Upper lobe of left lung (tissue), 6 donors: Measurements from ENCODE around the gene SMIM10L1. TPM values are rescaled to one million over a fixed set of nuclear protein-coding genes. Genes with fewer than 3 reads are reported as not detected.

Experiments
- ATAC-seq, 2 donors: fragments of 200-7000 bp; cut with Tn5 transposase; one replicate each; pipeline ENCODE4 v1.9.1; 2022; ENCODE audit warnings: mild to moderate bottlenecking in 2 of 2, moderate library complexity in 2 of 2; ENCODE audit not compliant: low FRiP score in 2 of 2
- DNase-seq, 2 donors: peaks; one replicate each; pipeline ENCODE4 v3.0.0-alpha.2; 2019 to 2020
- H3K27ac ChIP-seq, 4 donors: fragments of 200-600 bp; sonication (generic); one replicate each; pipeline ENCODE4 v1.5.1; 2016 to 2019
- H3K27me3 ChIP-seq, 4 donors: fragments of 200-600 bp; sonication (generic); one replicate each; pipeline ENCODE4 v1.5.1; 2017 to 2019
- H3K36me3 ChIP-seq, 4 donors: fragments of 200-600 bp; sonication (generic); one replicate each; pipeline ENCODE4 v1.5.1; 2016 to 2019
- H3K4me1 ChIP-seq, 4 donors: fragments of 200-600 bp; sonication (generic); one replicate each; pipeline ENCODE4 v1.5.1; 2018 to 2019
- H3K4me3 ChIP-seq, 4 donors: fragments of 200-600 bp; sonication (generic); one replicate each; pipeline ENCODE4 v1.5.1; 2017 to 2019; ENCODE audit warnings: mild to moderate bottlenecking in 2 of 4, moderate library complexity in 1 of 4
- H3K9me3 ChIP-seq, 4 donors: fragments of 200-600 bp; sonication (generic); one replicate each; pipeline ENCODE4 v1.5.1; 2018 to 2019
- EP300 ChIP-seq, 4 donors: sonication (generic); formaldehyde crosslinking; IDR thresholded peaks; one replicate each; pipeline ENCODE4 v1.5.1; 2017; ENCODE audit warnings: antibody characterized with exemption in 4 of 4, control low read depth in 2 of 4
- POLR2A ChIP-seq, 4 donors: fragments of 450-650 bp; IDR thresholded peaks; one replicate each; pipeline ENCODE4 v1.5.1; 2016 to 2017; ENCODE audit warnings: antibody characterized with exemption in 4 of 4, mild to moderate bottlenecking in 2 of 4
- POLR2AphosphoS5 ChIP-seq, 2 donors: sonication (generic); formaldehyde crosslinking; IDR thresholded peaks; one replicate each; pipeline ENCODE4 v1.5.1; 2017; ENCODE audit warnings: antibody characterized with exemption in 2 of 2
- WGBS, 2 donors: methylation state at CpG; one replicate each; pipeline ENCODE4 v1.1.5; 2017 to 2018; 5-methylcytosine and 5-hydroxymethylcytosine counted together
- total RNA-seq, 6 donors: library from RNA; depleted of rRNA in 4 of 6; stranded (reverse); fragments of >200 nt in 4 of 6; gene quantifications; one replicate each; pipeline versions ENCODE4 v1.1.0 to v1.2.1, GENCODE V29; 2016 to 2021
- TF ChIP-seq, protein P1 (sequence below), 6 experiments: fragments of 450-650 bp in 4 of 6; fragments of 200-600 bp in 2 of 6; sonication (generic) in 2 of 6; IDR thresholded peaks; one replicate each; pipeline ENCODE4 v1.5.1; 2016 to 2019; ENCODE audit warnings: antibody characterized with exemption in 6 of 6
- donor health status: DM: no; HTN: no; CAD: no; lungs with moderate emphysema.
- donor health status: DM: no; HTN: yes; CAD: no; lungs with severe emphysema.

The SMIM10L1 gene
- total RNA-seq, 6 donors from 2014 or later: 1.3 to 9.2 (median 8.1) TPM

DNA sequence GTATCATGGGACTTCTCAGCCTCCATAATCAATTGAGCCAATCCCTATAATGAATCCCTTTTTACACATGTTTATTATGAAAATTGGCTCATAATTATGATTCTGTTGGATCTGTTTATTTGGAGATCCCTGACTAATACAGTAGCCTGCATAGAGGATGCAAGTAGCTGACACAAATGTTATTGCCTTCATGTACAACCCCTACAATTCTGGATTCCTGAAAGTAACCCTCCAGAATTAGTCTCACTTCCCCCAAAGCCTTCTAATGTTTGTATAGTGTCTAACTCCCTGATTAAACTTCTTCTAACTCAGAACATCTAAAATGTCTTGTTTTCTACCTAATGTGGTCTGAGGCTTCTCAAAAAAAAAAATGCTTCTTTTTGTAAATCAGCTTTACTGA, 6.6 kb upstream of the SMIM10L1 start:
- no peak for DNase-seq
- H3K27ac ChIP-seq: no peak overlapping the region
- peaks cover 8 to 9% (median 8%) of the 10 kb centered on the region in 4 donors for H3K4me1 ChIP-seq
- H3K9me3 ChIP-seq: no peaks in the 10 kb centered on the region
- TF ChIP-seq POLR2A (IDR thresholded peaks at IDR 0.05) (no peak), EP300 (IDR thresholded peaks at IDR 0.05) (no peak), POLR2AphosphoS5 (IDR thresholded peaks at IDR 0.05) (no peak)
- TF ChIP-seq, protein P1, sequence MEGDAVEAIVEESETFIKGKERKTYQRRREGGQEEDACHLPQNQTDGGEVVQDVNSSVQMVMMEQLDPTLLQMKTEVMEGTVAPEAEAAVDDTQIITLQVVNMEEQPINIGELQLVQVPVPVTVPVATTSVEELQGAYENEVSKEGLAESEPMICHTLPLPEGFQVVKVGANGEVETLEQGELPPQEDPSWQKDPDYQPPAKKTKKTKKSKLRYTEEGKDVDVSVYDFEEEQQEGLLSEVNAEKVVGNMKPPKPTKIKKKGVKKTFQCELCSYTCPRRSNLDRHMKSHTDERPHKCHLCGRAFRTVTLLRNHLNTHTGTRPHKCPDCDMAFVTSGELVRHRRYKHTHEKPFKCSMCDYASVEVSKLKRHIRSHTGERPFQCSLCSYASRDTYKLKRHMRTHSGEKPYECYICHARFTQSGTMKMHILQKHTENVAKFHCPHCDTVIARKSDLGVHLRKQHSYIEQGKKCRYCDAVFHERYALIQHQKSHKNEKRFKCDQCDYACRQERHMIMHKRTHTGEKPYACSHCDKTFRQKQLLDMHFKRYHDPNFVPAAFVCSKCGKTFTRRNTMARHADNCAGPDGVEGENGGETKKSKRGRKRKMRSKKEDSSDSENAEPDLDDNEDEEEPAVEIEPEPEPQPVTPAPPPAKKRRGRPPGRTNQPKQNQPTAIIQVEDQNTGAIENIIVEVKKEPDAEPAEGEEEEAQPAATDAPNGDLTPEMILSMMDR (IDR thresholded peaks at IDR 0.05): no peak
- no peaks in the 10 kb centered on the region for H3K27me3 ChIP-seq
- ATAC-seq: no peak
- peaks cover 0 to 7% (median 0%) of the 10 kb centered on the region in 4 donors for H3K36me3 ChIP-seq
- H3K4me3 ChIP-seq: no peak overlapping the region

DNA sequence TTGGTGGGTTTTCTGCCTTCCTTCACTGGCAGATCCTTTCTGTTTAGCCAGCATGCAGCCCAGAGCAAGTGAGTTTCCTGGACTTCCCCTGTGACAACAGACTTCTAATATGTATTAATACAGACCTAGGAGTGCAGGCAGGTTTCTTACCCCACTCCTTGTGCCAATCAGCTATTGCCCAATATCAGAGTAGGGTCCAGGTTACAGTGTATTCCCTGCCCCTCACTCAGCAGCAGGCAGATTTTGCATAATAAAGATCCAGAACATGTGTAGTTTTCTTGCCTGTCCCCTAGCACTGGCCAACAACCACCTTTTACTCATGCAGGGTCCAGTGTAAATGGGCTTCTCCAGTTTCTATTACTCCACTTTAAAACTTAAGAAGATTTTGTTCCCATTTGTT, 4.7 kb upstream of the SMIM10L1 start:
- H3K27me3 ChIP-seq: no peaks in the 10 kb centered on the region
- peaks cover 0 to 7% (median 0%) of the 10 kb centered on the region in 4 donors for H3K36me3 ChIP-seq
- no peak overlapping the region for H3K4me3 ChIP-seq
- peaks cover 15 to 26% (median 20%) of the 10 kb centered on the region in 4 donors for H3K4me1 ChIP-seq
- no peak overlapping the region for H3K27ac ChIP-seq
- H3K9me3 ChIP-seq: no peaks in the 10 kb centered on the region
- DNase-seq: no peak
- no peak for TF ChIP-seq POLR2AphosphoS5 (IDR thresholded peaks at IDR 0.05)
- no peak for TF ChIP-seq POLR2A (IDR thresholded peaks at IDR 0.05)
- TF ChIP-seq, protein P1 (IDR thresholded peaks at IDR 0.05): no peak
- no peak for TF ChIP-seq EP300 (IDR thresholded peaks at IDR 0.05)
- no peak for ATAC-seq

DNA sequence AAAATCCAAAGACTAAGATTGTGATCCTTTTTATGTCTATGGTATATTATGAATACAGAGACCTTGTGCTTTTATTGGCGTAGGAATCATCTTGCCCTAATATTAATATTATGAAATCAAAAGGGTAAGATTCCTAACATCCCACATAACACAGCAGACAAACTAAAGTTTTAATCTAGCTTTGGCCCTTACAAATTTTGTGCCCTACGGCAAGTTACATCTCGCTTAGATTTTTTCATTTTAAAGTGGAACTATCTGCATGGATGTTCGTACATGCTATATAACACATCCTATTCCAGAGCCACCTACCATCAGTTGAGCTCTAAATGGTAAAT, 217 bp upstream of the SMIM10L1 start:
- peak overlapping the region; percentile 66 to 89 (median 84) for H3K4me3 ChIP-seq
- no peak for ATAC-seq
- H3K36me3 ChIP-seq: peaks cover 0 to 5% (median 0%) of the 10 kb centered on the region in 4 donors
- no peaks in the 10 kb centered on the region for H3K27me3 ChIP-seq
- 2% methylated on average over 4 of the region's 4 CpGs for WGBS, 2 donors
- no peak for DNase-seq
- H3K27ac ChIP-seq: peak overlapping the region; percentile 94 to 99 (median 97)
- no peaks in the 10 kb centered on the region for H3K9me3 ChIP-seq
- H3K4me1 ChIP-seq: peaks cover 23 to 35% (median 31%) of the 10 kb centered on the region in 4 donors
- TF ChIP-seq, protein P1 (IDR thresholded peaks at IDR 0.05): no peak
- no peak for TF ChIP-seq POLR2A (IDR thresholded peaks at IDR 0.05)
- TF ChIP-seq POLR2AphosphoS5 (IDR thresholded peaks at IDR 0.05): no peak
- TF ChIP-seq EP300 (IDR thresholded peaks at IDR 0.05): no peak

DNA sequence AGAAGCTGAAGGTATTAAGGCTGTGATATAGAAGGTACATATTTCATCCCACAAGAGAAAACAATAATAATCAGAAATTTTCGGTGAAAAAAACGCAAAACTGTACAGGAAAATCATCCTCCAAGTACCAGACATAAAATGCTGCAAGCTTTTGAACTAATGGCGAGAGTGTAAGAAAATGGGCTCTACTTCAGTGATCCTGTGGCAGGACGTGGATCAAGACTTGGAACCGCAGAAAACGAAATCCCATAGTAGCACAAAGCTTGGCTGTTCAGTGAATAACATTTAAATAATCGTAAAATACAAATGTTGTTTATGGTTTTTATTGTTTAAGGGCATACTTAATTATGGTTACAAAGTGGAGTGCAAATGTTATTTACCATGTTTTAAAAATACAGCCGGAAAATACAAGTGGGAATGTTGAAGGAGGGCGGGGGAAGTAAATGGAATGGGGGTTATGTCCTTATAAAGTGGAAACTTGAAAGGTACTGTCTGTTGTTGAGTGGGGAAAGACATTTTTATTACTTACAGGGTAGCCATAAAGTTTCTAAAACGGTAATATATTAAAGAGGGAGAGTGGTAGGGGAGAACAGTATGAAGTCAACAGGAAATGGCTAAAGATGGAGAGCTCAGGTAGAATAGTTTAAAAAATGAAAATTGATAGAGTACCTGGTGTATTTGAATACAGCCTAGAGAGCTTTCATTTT, 1.1 kb downstream of the SMIM10L1 start:
- DNase-seq (no peak), ATAC-seq (no peak)
- WGBS, 2 donors: 4 to 6% methylated on average over 10 of the region's 10 CpGs
- H3K36me3 ChIP-seq: no peaks in the 10 kb centered on the region
- peak overlapping the region; percentile 94 to 99 (median 97) for H3K27ac ChIP-seq
- peak overlapping the region; percentile 66 to 89 (median 84) for H3K4me3 ChIP-seq
- H3K27me3 ChIP-seq: no peaks in the 10 kb centered on the region
- H3K4me1 ChIP-seq: peaks cover 23 to 35% (median 31%) of the 10 kb centered on the region in 4 donors
- TF ChIP-seq POLR2A (IDR thresholded peaks at IDR 0.05) (no peak), POLR2AphosphoS5 (IDR thresholded peaks at IDR 0.05) (no peak)
- TF ChIP-seq, protein P1 (IDR thresholded peaks at IDR 0.05): no peak
- H3K9me3 ChIP-seq: no peaks in the 10 kb centered on the region

DNA sequence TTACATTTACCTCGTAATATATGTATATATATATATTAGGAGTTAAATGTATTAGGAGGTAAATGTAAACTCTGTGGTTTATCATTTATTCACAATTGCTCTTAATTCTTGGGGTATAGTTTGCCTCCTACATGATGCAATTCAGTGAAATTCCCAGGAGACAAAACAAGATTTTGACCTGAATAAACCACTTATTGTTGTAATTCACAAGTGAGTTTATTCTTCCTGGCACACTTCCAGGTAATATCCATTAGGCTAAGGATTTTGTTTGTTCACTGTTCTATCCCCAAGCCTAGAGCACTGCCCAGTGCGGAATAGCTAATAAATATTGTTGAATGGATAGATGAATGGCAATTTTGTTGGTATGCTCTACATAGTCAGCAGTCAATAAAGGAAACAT, 3.0 kb downstream of the SMIM10L1 start:
- no peaks in the 10 kb centered on the region for H3K9me3 ChIP-seq
- no peak overlapping the region for H3K4me3 ChIP-seq
- H3K4me1 ChIP-seq: peaks cover 17 to 29% (median 28%) of the 10 kb centered on the region in 4 donors
- no peaks in the 10 kb centered on the region for H3K36me3 ChIP-seq
- no peaks in the 10 kb centered on the region for H3K27me3 ChIP-seq
- H3K27ac ChIP-seq: no peak overlapping the region
- no peak for TF ChIP-seq POLR2A (IDR thresholded peaks at IDR 0.05)
- no peak for TF ChIP-seq EP300 (IDR thresholded peaks at IDR 0.05)
- TF ChIP-seq, protein P1 (IDR thresholded peaks at IDR 0.05): no peak
- no peak for TF ChIP-seq POLR2AphosphoS5 (IDR thresholded peaks at IDR 0.05)
- no peak for DNase-seq
- no peak for ATAC-seq
- 98 to 100% methylated on average over 2 of the region's 2 CpGs for WGBS, 2 donors
